Measurements from ENCODE around the gene PAX7. TPM values are rescaled to one million over a fixed set of nuclear protein-coding genes. Genes with fewer than 3 reads are reported as not detected.

The PAX7 gene
- total RNA-seq, 4 donors from 2014 or later: not detected

DNA sequence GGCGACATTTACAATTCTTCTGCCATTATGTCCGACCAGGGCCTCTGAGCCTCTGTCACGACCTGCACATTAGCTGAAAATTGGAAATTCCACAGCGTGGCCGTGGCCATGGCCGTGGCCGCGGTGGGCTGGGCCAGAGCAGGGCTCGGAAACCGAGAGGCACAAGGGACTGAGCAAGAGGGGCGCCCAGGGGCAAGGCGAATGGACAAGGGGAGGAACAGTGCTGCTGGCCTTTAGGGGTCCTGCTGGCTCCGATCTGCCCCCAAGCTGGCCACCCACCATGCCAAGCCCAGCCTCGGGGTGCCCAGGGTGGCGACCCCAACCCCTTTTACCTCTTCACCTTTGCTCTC is 153.8 kb downstream of the PAX7 start:
- H3K9me3 ChIP-seq: no peaks in the 10 kb centered on the region
- TF ChIP-seq POLR2A (IDR thresholded peaks at IDR 0.05) (no peak), CTCF (IDR thresholded peaks at IDR 0.05) (no peak)
- no peaks in the 10 kb centered on the region for H3K4me1 ChIP-seq
- no peaks in the 10 kb centered on the region for H3K27me3 ChIP-seq
- H3K4me3 ChIP-seq: no peak overlapping the region
- DNase-seq: no peak
- no peaks in the 10 kb centered on the region for H3K36me3 ChIP-seq
- intact Hi-C loops (cut with DNase I; ENCODE audit: low total_unique reads): no loop called here
- H3K27ac ChIP-seq: no peak overlapping the region

DNA sequence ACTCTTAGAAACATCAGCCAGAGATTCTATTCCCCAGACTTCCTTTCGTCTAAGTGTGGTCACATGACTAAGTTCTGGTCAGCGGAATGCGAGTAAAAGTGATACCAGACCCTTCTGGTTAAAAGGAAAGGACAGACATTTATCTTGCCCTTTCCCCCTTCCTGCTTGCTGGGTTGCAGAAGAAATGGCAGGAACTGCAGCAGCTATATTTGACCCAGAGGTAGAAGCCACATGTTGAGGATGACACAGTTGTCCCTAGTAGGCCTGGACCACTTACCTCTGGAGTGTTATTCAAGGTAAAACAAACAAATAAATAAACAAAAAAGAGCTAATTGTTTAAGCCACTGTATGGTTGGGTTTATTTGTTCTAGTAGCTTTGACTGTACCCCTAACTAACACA is 155.5 kb downstream of the PAX7 start:
- no peaks in the 10 kb centered on the region for H3K27me3 ChIP-seq
- intact Hi-C loops (cut with DNase I; ENCODE audit: low total_unique reads): no loop called here

GRCh38 chr1:18787825-18788385 is 157.3 kb downstream of the PAX7 start:
- Histone ChIP-seq H3K36me3 (no peaks in the 10 kb centered on the region), H3K4me1 (no peaks in the 10 kb centered on the region), H3K27me3 (peaks cover 0 to 3% of the 10 kb centered on the region in 2 donors), H3K9me3 (no peaks in the 10 kb centered on the region), H3K27ac (no peak overlapping the region), H3K4me3 (no peak overlapping the region)
- DNase-seq: no peak
- TF ChIP-seq CTCF (IDR thresholded peaks at IDR 0.05) (no peak), POLR2A (IDR thresholded peaks at IDR 0.05) (no peak)
- intact Hi-C loops (cut with DNase I; ENCODE audit: low total_unique reads): no loop called here

More for the DNA sequence above, 155.5 kb downstream of the PAX7 start:
- Histone ChIP-seq H3K27ac (no peak overlapping the region), H3K4me1 (no peaks in the 10 kb centered on the region), H3K4me3 (no peak overlapping the region), H3K9me3 (no peaks in the 10 kb centered on the region), H3K36me3 (no peaks in the 10 kb centered on the region)
- DNase-seq: no peak
- TF ChIP-seq CTCF (IDR thresholded peaks at IDR 0.05) (no peak), POLR2A (IDR thresholded peaks at IDR 0.05) (no peak)

- Histone ChIP-seq H3K27me3 (peaks cover 0 to 5% of the 10 kb centered on the region in 2 donors), H3K4me1 (no peaks in the 10 kb centered on the region), H3K4me3 (no peak overlapping the region), H3K27ac (no peak overlapping the region), H3K36me3 (no peaks in the 10 kb centered on the region), H3K9me3 (no peaks in the 10 kb centered on the region)
- DNase-seq: no peak
- TF ChIP-seq POLR2A (IDR thresholded peaks at IDR 0.05) (no peak), CTCF (IDR thresholded peaks at IDR 0.05) (no peak)
- intact Hi-C loops (cut with DNase I; ENCODE audit: low total_unique reads): no loop called here
Measured at GRCh38 chr1:18789246-18789645, 158.6 kb downstream of the PAX7 start.

- H3K27me3 ChIP-seq: peaks cover 0 to 5% of the 10 kb centered on the region in 2 donors
- intact Hi-C loops (cut with DNase I; ENCODE audit: low total_unique reads): no loop called here
Measured at GRCh38 chr1:18792747-18793146, 162.1 kb downstream of the PAX7 start.

More at GRCh38 chr1:18792747-18793146, 162.1 kb downstream of the PAX7 start:
- Histone ChIP-seq H3K36me3 (no peaks in the 10 kb centered on the region), H3K4me1 (no peaks in the 10 kb centered on the region), H3K27ac (no peak overlapping the region), H3K4me3 (no peak overlapping the region), H3K9me3 (no peaks in the 10 kb centered on the region)
- TF ChIP-seq CTCF (IDR thresholded peaks at IDR 0.05) (no peak), POLR2A (IDR thresholded peaks at IDR 0.05) (no peak)
- no peak for DNase-seq

All from uterus (tissue), 4 donors.